Muscle of leg (tissue), 11 donors: ENCODE measurements around the gene TMEM232. TPM values are rescaled to one million over a fixed set of nuclear protein-coding genes. Genes with fewer than 3 reads are reported as not detected.

ENCODE experiments used
- DNase-seq: peaks from one replicate; pipeline ENCODE4 v3.0.0; 2013
- H3K27ac ChIP-seq: one replicate; pipeline ENCODE4 v1.5.1; 2013; ENCODE audit warnings: mild to moderate bottlenecking, low read length, control low read depth
- H3K27me3 ChIP-seq: one replicate; pipeline ENCODE4 v1.6.1; 2013; ENCODE audit warnings: low read length; ENCODE audit not compliant: control insufficient read depth, insufficient read depth
- H3K36me3 ChIP-seq: one replicate; pipeline ENCODE4 v1.6.1; 2013; ENCODE audit warnings: low read length; ENCODE audit not compliant: control insufficient read depth, insufficient read depth
- H3K4me1 ChIP-seq: one replicate; pipeline ENCODE4 v1.6.1; 2013; ENCODE audit warnings: low read length; ENCODE audit not compliant: control insufficient read depth, insufficient read depth
- H3K4me3 ChIP-seq: one replicate; pipeline ENCODE4 v1.5.1; 2013; ENCODE audit warnings: low read length, control low read depth
- H3K9me3 ChIP-seq: replicated peaks from 2 replicates; pipeline ENCODE4 v1.6.1; 2013; ENCODE audit warnings: low read depth, low read length; ENCODE audit not compliant: control insufficient read depth
- WGBS: methylation state at CpG from one replicate; pipeline ENCODE4 v1.1.5; 2013; ENCODE audit warnings: missing lambda C conversion rate; ENCODE audit not compliant: insufficient coverage; 5-methylcytosine and 5-hydroxymethylcytosine counted together
- polyA plus RNA-seq, 8 donors: library from polyadenylated mRNA; unstranded; fragments of 120-200 nt; gene quantifications; one replicate each; pipeline versions ENCODE4 v1.2.1 to v1.2.3, GENCODE V29; 2013; ENCODE audit warnings: inconsistent platforms in 1 of 8, low replicate concordance in 1 of 8; ENCODE audit not compliant: insufficient read length in 8 of 8, insufficient read depth in 1 of 8
- total RNA-seq: library from RNA; stranded (reverse); fragments of 120-200 nt; gene quantifications from one replicate; pipeline ENCODE4 v1.2.4, GENCODE V29; 2013

The TMEM232 gene
- total and polyA plus RNA-seq, 9 donors = 0.51 to 2.7 (median 1.1) TPM

GRCh38 chr5:110383231-110383630, 343.2 kb downstream of the TMEM232 start:
- no peak for DNase-seq
- Histone ChIP-seq H3K36me3 (no peaks in the 10 kb centered on the region), H3K4me3 (no peak overlapping the region), H3K27ac (no peak overlapping the region), H3K27me3 (no peaks in the 10 kb centered on the region), H3K4me1 (peaks cover 2% of the 10 kb centered on the region), H3K9me3 (no peaks in the 10 kb centered on the region)

GRCh38 chr5:110377943-110378342, 348.5 kb downstream of the TMEM232 start:
- no peaks in the 10 kb centered on the region for H3K36me3 ChIP-seq
- WGBS = no CpG with 5 or more reads among the region's 1 CpG
- DNase-seq = no peak

GRCh38 chr5:110377361-110377760, 349.1 kb downstream of the TMEM232 start:
- Histone ChIP-seq H3K4me3 (no peak overlapping the region), H3K27ac (no peak overlapping the region), H3K4me1 (no peaks in the 10 kb centered on the region), H3K36me3 (no peaks in the 10 kb centered on the region), H3K9me3 (no peaks in the 10 kb centered on the region), H3K27me3 (no peaks in the 10 kb centered on the region)
- no peak for DNase-seq
- no CpG with 5 or more reads among the region's 2 CpGs for WGBS

More at GRCh38 chr5:110377943-110378342, 348.5 kb downstream of the TMEM232 start:
- Histone ChIP-seq H3K4me1 (no peaks in the 10 kb centered on the region), H3K27ac (no peak overlapping the region), H3K27me3 (no peaks in the 10 kb centered on the region), H3K9me3 (no peaks in the 10 kb centered on the region), H3K4me3 (no peak overlapping the region)

DNA sequence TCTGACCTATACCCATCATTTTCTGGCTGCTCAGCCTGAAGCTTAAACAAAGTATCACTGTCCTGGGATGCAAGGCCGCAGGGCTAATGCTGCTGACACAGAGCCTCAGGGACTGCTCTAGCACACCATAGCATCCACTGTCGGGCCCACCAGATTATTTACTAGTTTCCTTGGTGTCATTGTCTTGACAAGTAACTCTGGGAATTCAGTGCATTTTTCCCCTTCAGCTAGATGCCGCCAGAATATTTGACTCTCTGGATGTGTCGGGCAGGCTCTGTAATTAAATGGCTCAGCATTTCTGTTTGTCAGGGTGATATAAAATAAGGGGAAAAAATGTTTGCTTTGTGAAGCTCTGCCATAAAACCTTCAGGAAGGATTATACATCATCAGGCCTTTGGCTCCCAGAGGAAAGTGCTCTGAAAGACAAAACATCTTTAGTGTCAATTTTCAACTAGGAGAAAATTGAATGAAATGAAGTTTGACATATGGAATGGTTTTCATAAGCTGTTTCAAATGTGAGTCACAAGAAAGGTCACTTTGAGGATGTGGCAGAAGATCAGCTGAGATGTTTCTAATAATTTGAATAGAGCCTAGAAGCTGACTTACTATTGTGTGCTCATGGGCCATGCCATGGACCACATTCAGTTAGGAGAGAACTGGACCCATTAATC, 350.1 kb downstream of the TMEM232 start:
- Histone ChIP-seq H3K27me3 (no peaks in the 10 kb centered on the region), H3K36me3 (no peaks in the 10 kb centered on the region), H3K27ac (no peak overlapping the region), H3K4me1 (no peaks in the 10 kb centered on the region), H3K4me3 (no peak overlapping the region), H3K9me3 (no peaks in the 10 kb centered on the region)
- 56% methylated on average over 2 of the region's 4 CpGs for WGBS
- peak; percentile 16 for DNase-seq

DNA sequence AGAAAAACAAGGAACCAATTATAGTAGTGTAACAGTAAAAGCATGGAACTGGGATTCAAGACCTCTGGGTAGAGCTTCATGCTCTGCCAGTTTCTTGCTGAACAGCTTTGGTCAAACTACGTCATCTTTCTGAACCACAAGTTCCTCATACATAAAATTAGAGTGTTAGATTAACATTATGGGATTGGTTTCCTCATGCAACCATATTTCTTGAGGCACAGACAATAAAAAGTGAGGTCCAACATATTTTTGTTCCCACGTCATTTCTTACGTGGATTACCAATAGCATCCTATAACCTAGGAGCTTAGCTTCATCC, 354.8 kb downstream of the TMEM232 start:
- no peak for DNase-seq
- Histone ChIP-seq H3K4me3 (no peak overlapping the region), H3K36me3 (no peaks in the 10 kb centered on the region), H3K27ac (no peak overlapping the region), H3K4me1 (no peaks in the 10 kb centered on the region), H3K9me3 (no peaks in the 10 kb centered on the region), H3K27me3 (no peaks in the 10 kb centered on the region)
- WGBS = 83% methylated on average over 2 of the region's 3 CpGs

- no peaks in the 10 kb centered on the region for H3K4me1 ChIP-seq
- no peaks in the 10 kb centered on the region for H3K9me3 ChIP-seq
- no peak for DNase-seq
- H3K27me3 ChIP-seq = no peaks in the 10 kb centered on the region
- H3K4me3 ChIP-seq = no peak overlapping the region
- WGBS = 50% methylated on average over 1 of the region's 1 CpG
- H3K27ac ChIP-seq = no peak overlapping the region
- H3K36me3 ChIP-seq = no peaks in the 10 kb centered on the region
These were observed 355.3 kb downstream of the TMEM232 start for GRCh38 chr5:110371011-110371724.

Other genes starting within 250 kb of the TMEM232 start
- 40.2 TPM for gene SLC25A46, start 12.3 kb upstream of the TMEM232 start, total RNA-seq
- gene SLC25A46, start 12.3 kb upstream of the TMEM232 start, polyA plus RNA-seq = 10 to 100 TPM; 23.5 to 39.3 (median 33.8) TPM